Right cardiac atrium (tissue), 5 donors: ENCODE results near the gene CASZ1. TPM values are rescaled to one million over a fixed set of nuclear protein-coding genes. Genes with fewer than 3 reads are reported as not detected.

ENCODE experiments used
- ATAC-seq, 2 donors: fragments of 200-7000 bp; cut with Tn5 transposase; one replicate each; pipeline versions ENCODE4 v1.8.0 to v1.9.1; 2020; ENCODE audit warnings: moderate library complexity in 2 of 2, mild to moderate bottlenecking in 1 of 2
- DNase-seq, 3 donors: peaks; one replicate each; pipeline ENCODE4 v3.0.0-alpha.2; 2020
- H3K27ac ChIP-seq: one replicate; pipeline ENCODE4 v1.5.1; 2013; ENCODE audit warnings: mild to moderate bottlenecking, low read length, control low read depth, moderate library complexity
- H3K27me3 ChIP-seq: one replicate; pipeline ENCODE4 v1.6.1; 2013; ENCODE audit not compliant: control insufficient read depth, insufficient read depth
- H3K4me1 ChIP-seq: one replicate; pipeline ENCODE4 v1.6.1; 2013; ENCODE audit warnings: low read length; ENCODE audit not compliant: control insufficient read depth, insufficient read depth
- H3K4me3 ChIP-seq: one replicate; pipeline ENCODE4 v1.5.1; 2013; ENCODE audit warnings: low read length, control low read depth
- H3K9me3 ChIP-seq: one replicate; pipeline ENCODE4 v1.6.1; 2013; ENCODE audit warnings: low read length; ENCODE audit not compliant: control insufficient read depth
- WGBS: extraction: QIAGEN DNeasy Blood & Tissue Kit; methylation state at CpG from one replicate; pipeline ENCODE4 v1.1.7; 2013; 5-methylcytosine and 5-hydroxymethylcytosine counted together
- intact Hi-C, 4 donors: fragments of 100-400 bp; cut with DNase I; formaldehyde crosslinking; loops; one replicate each; pipeline versions ENCODE4 v1.11.0 to v1.14.0; 2022 to 2023
- polyA plus RNA-seq: library from polyadenylated mRNA; stranded (reverse); fragments of 200-250 nt; gene quantifications from one replicate; pipeline ENCODE4 v1.2.3, GENCODE V29; 2013
- total RNA-seq, 4 donors: library from RNA; stranded (reverse); fragmentation: NEBNext Ultra II Directional; extraction: Animal tissue kit (Norgen Biotek cat#: 25700); gene quantifications; one replicate each; pipeline ENCODE4 v1.2.1, GENCODE V29; 2021
- donor health status: healthy with polysubstance abuse.
- donor health status: DM: no; HTN: yes; CAD: no.
- donor health status: DM: no; HTN: no; CAD: no.
- donor health status: DM: no; HTN: yes; CAD: no; lungs with severe emphysema.
- donor health status: DM: yes; HTN: yes; CAD: no.

Gene CASZ1
- total and polyA plus RNA-seq, 5 donors: 24.2 to 98.9 (median 54.5) TPM

DNA sequence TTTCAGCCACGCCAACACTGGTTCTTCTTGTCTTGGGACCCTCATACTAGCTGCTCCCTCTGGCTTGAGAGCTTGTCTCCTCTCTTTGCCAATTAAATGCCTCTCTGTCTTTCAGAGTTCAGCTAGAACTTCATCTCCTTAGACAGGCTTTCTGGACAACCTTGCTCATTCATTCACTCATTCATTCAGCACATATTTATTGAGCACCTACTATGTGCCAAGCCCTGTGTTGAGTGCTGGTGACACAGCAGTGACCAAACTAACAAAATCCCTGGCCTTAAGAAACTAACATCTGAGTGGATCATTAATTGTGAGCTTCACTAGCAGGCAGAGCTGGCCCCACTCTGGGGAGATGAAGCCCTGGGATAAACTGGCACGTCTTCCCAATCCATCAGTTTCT lies 24.9 kb upstream of the CASZ1 start:
- ATAC-seq (no peak), DNase-seq (no peak)
- WGBS: 88% methylated on average over 2 of the region's 2 CpGs
- Histone ChIP-seq H3K9me3 (no peaks in the 10 kb centered on the region), H3K27me3 (no peaks in the 10 kb centered on the region), H3K4me3 (no peak overlapping the region), H3K27ac (no peak overlapping the region), H3K4me1 (no peaks in the 10 kb centered on the region)
- intact Hi-C loops: no loop called here

GRCh38 chr1:10820422-10820821 lies 24.0 kb upstream of the CASZ1 start:
- intact Hi-C loops: no loop called here
- peak overlapping the region; percentile 27 for H3K27ac ChIP-seq
- WGBS: 46% methylated on average over 7 of the region's 7 CpGs
- no peak overlapping the region for H3K4me3 ChIP-seq
- H3K27me3 ChIP-seq: no peaks in the 10 kb centered on the region
- DNase-seq (no peak), ATAC-seq (peak; percentile 40 to 45)
- H3K9me3 ChIP-seq: no peaks in the 10 kb centered on the region
- no peaks in the 10 kb centered on the region for H3K4me1 ChIP-seq

- no peak for ATAC-seq
- no peak overlapping the region for H3K27ac ChIP-seq
- WGBS: 65% methylated on average over 13 of the region's 13 CpGs
Measured at GRCh38 chr1:10819198-10819901, 22.9 kb upstream of the CASZ1 start.

DNA sequence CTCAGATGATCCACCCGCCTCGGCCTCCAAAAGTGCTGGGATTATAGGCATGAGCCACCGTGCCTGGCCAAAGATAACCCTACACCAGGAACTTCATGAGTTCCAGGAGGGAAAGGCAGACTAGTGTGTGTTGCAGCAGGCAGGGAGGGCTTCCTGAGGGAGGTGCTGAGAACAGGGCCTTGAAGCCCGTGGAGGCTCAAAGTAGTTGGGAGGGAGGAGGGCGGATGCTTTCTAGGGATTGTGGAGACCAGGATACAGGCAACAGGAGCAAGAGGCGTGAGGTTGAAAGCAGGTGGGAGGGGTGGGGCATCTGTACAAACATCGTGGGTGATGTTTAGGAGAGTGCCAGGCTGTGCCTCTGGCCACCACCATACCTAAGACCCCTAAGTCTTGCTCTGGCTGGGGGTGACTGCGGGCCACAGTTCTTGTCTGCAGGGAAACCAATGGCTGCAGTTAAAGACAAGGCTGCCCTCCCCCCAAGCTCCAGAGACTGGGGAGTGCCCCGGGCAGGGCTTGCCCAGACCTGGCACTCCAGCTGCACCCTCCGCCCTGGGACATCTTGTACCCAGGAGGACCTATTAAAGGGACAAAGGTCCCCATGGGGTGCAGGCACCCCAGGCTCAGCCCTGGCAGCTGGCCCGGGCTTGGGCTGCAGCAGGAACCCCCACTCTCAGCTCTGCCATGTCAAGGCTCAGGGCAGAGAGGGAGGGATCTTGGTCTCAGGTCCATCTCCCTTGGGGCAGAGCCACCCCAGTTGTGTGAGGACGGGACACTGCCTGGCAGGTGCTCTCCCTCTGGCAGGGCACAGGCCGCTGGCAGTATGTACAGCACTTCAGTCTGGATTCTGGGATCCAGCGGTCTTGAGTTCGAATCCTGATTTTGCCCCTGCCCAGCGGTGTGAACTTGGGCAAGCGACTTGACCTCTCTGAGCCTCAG lies 22.1 kb upstream of the CASZ1 start:
- Histone ChIP-seq H3K4me1 (no peaks in the 10 kb centered on the region), H3K4me3 (no peak overlapping the region), H3K27ac (no peak overlapping the region), H3K27me3 (no peaks in the 10 kb centered on the region), H3K9me3 (no peaks in the 10 kb centered on the region)
- WGBS: 78% methylated on average over 17 of the region's 17 CpGs
- intact Hi-C loops: no loop called here
- ATAC-seq: peak; percentile 8 to 20
- no peak for DNase-seq

More at GRCh38 chr1:10819198-10819901, 22.9 kb upstream of the CASZ1 start:
- Histone ChIP-seq H3K4me3 (no peak overlapping the region), H3K27me3 (no peaks in the 10 kb centered on the region), H3K9me3 (no peaks in the 10 kb centered on the region), H3K4me1 (no peaks in the 10 kb centered on the region)
- DNase-seq: no peak
- intact Hi-C loops: no loop called here

GRCh38 chr1:10816743-10817369 lies 20.4 kb upstream of the CASZ1 start:
- intact Hi-C loops: no loop called here
- WGBS: 77% methylated on average over 13 of the region's 13 CpGs
- H3K9me3 ChIP-seq: no peaks in the 10 kb centered on the region

DNA sequence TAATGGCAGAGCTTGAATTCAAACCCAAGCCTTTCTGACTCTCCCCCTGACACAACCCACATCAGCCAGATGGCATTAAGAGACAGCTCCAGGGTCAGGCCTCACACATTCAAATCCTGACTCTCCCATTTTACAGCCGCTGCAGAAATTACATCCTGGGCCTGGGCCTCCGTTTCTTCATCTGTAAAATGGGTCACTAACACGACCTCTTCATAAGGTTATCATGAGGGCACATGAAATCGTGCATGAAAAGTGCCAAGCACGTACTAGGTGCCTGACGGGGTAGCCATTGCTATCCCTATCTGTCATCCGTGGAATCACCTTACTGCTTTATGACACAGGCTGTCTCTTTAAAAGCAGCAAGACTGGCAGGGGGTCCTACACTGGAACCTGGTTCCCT lies 19.8 kb upstream of the CASZ1 start:
- Histone ChIP-seq H3K4me1 (no peaks in the 10 kb centered on the region), H3K4me3 (no peak overlapping the region), H3K9me3 (no peaks in the 10 kb centered on the region), H3K27ac (no peak overlapping the region), H3K27me3 (no peaks in the 10 kb centered on the region)
- WGBS: 86% methylated on average over 7 of the region's 7 CpGs
- intact Hi-C loops: no loop called here
- ATAC-seq (no peak), DNase-seq (no peak)

More at GRCh38 chr1:10816743-10817369, 20.4 kb upstream of the CASZ1 start:
- no peaks in the 10 kb centered on the region for H3K4me1 ChIP-seq
- no peak overlapping the region for H3K27ac ChIP-seq
- ATAC-seq (no peak), DNase-seq (no peak)
- H3K4me3 ChIP-seq: no peak overlapping the region
- H3K27me3 ChIP-seq: no peaks in the 10 kb centered on the region

GRCh38 chr1:10815858-10816195 lies 19.4 kb upstream of the CASZ1 start:
- Histone ChIP-seq H3K4me1 (no peaks in the 10 kb centered on the region), H3K27me3 (no peaks in the 10 kb centered on the region), H3K4me3 (no peak overlapping the region), H3K9me3 (no peaks in the 10 kb centered on the region), H3K27ac (no peak overlapping the region)
- intact Hi-C loops: no loop called here
- ATAC-seq (no peak), DNase-seq (no peak)
- 90% methylated on average over 5 of the region's 5 CpGs for WGBS

DNA sequence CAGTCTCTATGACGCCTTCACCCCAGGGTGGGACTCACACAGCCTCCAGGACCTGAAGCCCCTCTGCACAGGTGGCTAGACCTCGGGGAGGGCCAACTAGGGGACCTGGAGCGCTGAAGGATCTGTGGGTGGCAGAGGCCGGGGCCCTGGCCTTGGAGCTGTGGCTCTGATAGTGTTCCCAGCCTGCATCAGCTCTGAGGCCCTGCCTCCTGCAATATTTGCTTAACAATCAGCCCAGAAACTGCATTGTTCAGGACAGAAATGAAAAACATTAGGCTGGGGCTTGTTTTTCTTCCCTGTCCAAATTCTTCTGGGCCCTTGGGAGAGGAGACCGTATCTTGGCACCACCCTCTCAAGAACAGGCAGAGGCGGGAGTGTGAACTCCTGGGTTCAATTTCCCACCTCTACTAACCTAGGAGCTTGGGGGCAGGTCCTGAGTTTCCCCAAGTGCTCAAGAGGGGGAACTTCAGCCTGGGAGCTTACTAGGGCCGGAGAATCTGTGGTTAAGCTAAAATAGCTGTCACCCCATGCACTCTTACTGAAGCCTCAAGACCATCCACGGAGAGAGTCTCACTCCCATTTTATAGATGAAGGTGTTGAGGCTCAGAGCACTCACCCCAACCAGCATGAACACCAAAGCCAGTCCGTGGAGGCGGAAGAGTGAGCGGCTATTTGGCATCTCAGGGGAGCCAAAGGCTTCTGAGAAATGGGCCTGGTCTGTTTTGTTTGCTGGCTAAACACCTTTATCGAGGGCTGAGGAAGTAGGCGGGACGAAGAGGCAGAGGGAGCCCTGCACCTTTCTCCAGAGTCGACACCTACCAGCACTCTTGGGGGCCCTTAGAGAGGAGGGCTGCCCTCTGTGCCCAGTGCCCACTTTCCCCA lies 18.8 kb upstream of the CASZ1 start:
- WGBS: 75% methylated on average over 15 of the region's 15 CpGs
- no peaks in the 10 kb centered on the region for H3K9me3 ChIP-seq
- H3K27ac ChIP-seq: no peak overlapping the region
- H3K4me1 ChIP-seq: no peaks in the 10 kb centered on the region
- ATAC-seq (no peak), DNase-seq (no peak)
- H3K4me3 ChIP-seq: no peak overlapping the region
- intact Hi-C loops: no loop called here
- H3K27me3 ChIP-seq: no peaks in the 10 kb centered on the region

DNA sequence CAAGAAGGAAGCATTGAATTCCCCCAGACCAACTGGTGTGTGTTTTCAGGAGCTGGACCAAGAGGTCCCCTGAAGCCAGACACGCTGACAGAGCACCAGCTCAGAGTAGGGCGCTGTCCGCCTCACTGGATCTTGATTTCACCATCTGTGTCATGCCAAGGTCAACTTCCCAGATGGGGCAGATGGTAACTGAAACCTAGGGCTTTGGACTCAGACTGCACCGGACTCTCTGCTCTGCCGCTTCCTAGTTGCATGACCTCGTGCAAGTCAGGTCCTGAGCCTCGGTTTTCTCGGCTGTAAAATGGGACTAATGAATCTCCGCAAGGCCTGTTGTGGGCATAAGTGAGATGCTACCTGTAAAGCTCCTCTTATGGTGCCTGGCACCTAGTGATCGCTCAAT lies 17.9 kb upstream of the CASZ1 start:
- Histone ChIP-seq H3K27me3 (no peaks in the 10 kb centered on the region), H3K27ac (no peak overlapping the region), H3K4me3 (no peak overlapping the region), H3K9me3 (no peaks in the 10 kb centered on the region), H3K4me1 (no peaks in the 10 kb centered on the region)
- no peak for DNase-seq
- 93% methylated on average over 10 of the region's 10 CpGs for WGBS
- intact Hi-C loops: no loop called here
- ATAC-seq: no peak

- WGBS: 82% methylated on average over 14 of the region's 14 CpGs
- H3K9me3 ChIP-seq: no peaks in the 10 kb centered on the region
- intact Hi-C loops: no loop called here
- ATAC-seq: no peak
- DNase-seq: no peak
- no peaks in the 10 kb centered on the region for H3K27me3 ChIP-seq
- H3K4me1 ChIP-seq: no peaks in the 10 kb centered on the region
- no peak overlapping the region for H3K4me3 ChIP-seq
- H3K27ac ChIP-seq: no peak overlapping the region
Measured at GRCh38 chr1:10813799-10814198, 17.4 kb upstream of the CASZ1 start.
